ENCODE results near the gene PRDX2.

The PRDX2 gene

DNA sequence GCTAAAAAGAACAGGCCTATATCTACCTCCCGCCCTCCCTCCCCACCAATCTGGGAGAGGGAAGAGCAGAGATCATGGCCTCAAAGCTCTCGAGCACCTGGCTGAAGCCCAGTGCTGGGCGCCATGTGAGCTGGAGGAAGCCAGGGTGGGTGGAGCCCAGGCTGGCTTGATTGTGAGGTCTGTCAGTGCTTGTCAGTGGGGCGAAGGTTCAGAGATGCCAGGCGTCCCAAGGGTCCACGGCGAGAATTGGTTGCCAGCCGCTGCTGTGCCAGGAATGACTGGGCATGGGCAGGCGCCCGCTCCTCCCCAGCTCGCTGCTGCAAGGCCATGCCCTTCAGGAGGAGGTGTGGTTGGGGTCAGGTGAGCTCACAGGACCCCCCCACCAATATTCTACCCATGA is 38.5 kb downstream of the PRDX2 start:
- Histone ChIP-seq H3K27ac (ENCODE audit: low read length) (no peak overlapping the region), H3K36me3 (ENCODE audit: control insufficient read depth in 2 of 2, insufficient read depth in 2 of 2, low read length in 2 of 2) (peaks cover 0 to 5% of the 10 kb centered on the region in 2 donors)

DNA sequence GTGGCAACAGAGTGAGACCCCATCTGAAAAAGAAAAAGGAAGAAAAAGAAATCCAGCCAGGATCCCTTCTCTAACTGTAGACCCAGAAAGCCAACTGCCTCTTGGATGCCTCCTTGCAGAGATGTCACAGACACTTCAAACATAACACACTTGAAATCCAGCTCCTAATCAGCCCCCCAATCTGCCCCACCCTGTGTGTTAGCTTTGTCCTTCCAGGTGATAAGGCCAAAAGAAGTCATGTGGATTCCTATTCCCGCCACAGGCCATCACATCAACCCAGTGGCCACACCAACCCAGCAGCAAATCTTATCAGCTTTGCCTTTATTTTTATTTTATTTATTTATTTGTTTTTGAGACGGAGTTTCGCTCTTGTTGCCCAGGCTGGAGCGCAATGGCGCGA is 41.9 kb downstream of the PRDX2 start:
- no peaks in the 10 kb centered on the region for H3K27me3 ChIP-seq (ENCODE audit: control insufficient read depth in 1 of 2, insufficient read depth in 2 of 2, low read length in 2 of 2)
- no peak overlapping the region for H3K9ac ChIP-seq (ENCODE audit: low read length in 2 of 2)
- no peaks in the 10 kb centered on the region for H3K9me3 ChIP-seq (ENCODE audit: control insufficient read depth in 2 of 2, low read length in 2 of 2)
- H3K4me1 ChIP-seq (ENCODE audit: control insufficient read depth, insufficient read depth, low read length): peaks cover 9% of the 10 kb centered on the region
- no peak overlapping the region for H3K4me3 ChIP-seq (ENCODE audit: low read length in 2 of 2)
- no peak overlapping the region for H3K27ac ChIP-seq (ENCODE audit: low read length)
- H3K36me3 ChIP-seq (ENCODE audit: control insufficient read depth in 2 of 2, insufficient read depth in 2 of 2, low read length in 2 of 2): peaks cover 0 to 5% of the 10 kb centered on the region in 2 donors

More for the DNA sequence above, 38.5 kb downstream of the PRDX2 start:
- no peaks in the 10 kb centered on the region for H3K4me1 ChIP-seq (ENCODE audit: control insufficient read depth, insufficient read depth, low read length)
- no peak overlapping the region for H3K9ac ChIP-seq (ENCODE audit: low read length in 2 of 2)
- H3K27me3 ChIP-seq (ENCODE audit: control insufficient read depth in 1 of 2, insufficient read depth in 2 of 2, low read length in 2 of 2): no peaks in the 10 kb centered on the region
- no peak overlapping the region for H3K4me3 ChIP-seq (ENCODE audit: low read length in 2 of 2)
- no peaks in the 10 kb centered on the region for H3K9me3 ChIP-seq (ENCODE audit: control insufficient read depth in 2 of 2, low read length in 2 of 2)

DNA sequence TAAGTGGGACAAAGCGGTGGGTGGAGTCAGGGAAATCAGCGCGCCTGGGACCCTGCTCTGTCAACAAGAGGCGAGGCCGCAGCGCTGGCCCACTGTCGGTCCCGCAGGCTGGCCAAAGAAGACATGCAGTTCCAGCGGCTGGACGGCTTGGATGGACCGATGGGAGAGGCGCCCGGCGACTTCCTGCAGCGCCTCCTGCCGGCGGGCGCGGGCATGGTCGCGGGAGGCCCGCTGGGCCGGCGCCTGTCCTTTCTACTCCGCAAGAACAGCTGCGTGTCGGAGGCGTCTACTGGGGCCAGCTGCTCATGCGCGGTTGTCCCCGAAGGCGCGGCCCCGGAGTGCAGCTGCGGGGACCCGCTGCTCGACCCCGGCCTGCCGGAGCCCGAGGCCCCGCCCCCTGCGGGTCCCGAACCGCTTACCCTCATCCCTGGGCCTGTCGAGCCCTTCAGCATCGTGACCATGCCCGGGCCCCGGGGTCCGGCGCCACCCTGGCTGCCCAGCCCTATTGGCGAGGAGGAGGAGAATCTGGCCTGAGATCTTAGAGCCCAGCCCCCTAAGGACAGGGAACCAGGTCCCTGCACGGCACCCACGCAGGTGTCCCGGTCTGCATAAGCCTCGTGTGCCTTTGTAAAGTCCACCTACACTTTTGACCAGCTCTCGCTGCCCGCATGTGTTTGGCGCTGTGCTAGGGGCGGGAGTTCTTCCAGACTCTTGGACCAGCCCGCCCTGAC is 43.9 kb downstream of the PRDX2 start:
- Histone ChIP-seq H3K4me1 (ENCODE audit: control insufficient read depth, insufficient read depth, low read length) (peaks cover 9% of the 10 kb centered on the region), H3K27ac (ENCODE audit: low read length) (peak overlapping the region; percentile 41), H3K9me3 (ENCODE audit: control insufficient read depth in 2 of 2, low read length in 2 of 2) (no peaks in the 10 kb centered on the region), H3K4me3 (ENCODE audit: low read length in 2 of 2) (peak overlapping the region in 1 of 2 donors; percentile 66), H3K36me3 (ENCODE audit: control insufficient read depth in 2 of 2, insufficient read depth in 2 of 2, low read length in 2 of 2) (no peaks in the 10 kb centered on the region), H3K9ac (ENCODE audit: low read length in 2 of 2) (peak overlapping the region; percentile 29 to 45), H3K27me3 (ENCODE audit: control insufficient read depth in 1 of 2, insufficient read depth in 2 of 2, low read length in 2 of 2) (no peaks in the 10 kb centered on the region)

DNA sequence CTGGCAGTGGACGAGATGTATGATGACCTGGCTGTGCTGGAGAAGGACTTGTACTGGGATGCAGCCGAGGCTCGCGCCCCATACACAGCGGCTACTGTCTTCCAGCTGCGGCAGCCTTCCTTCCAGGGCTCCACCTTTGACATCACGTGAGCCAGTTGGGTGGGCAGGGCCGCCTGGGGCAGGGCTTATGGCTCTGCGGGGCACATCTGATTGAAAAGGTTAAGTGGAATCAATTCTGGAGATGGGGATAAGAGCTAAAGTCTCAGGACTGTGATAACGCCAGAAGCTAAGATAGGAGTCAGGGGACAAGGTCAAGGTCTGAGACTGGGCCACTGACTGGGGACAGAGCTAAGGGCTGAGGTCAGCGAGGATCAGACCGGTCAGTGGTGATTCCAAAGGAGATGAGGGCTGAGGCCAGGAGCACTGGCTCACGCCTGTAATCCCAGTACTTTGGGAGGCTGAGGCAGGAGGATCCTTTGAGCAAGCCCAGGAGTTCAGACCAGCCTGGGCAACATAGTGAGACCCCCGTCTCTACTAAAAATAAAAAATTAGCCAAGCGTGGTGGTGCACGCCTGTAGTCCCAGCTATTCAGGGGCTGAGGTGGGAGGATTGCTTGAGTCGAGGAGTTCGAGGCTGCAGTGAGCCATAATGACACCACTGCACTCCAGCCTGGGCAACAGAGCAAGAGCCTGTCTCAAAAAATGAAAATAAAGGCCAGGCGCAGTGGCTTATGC is 45.3 kb downstream of the PRDX2 start:
- H3K4me3 ChIP-seq (ENCODE audit: low read length in 2 of 2): no peak overlapping the region
- H3K27me3 ChIP-seq (ENCODE audit: control insufficient read depth in 1 of 2, insufficient read depth in 2 of 2, low read length in 2 of 2): peaks cover 3% of the 10 kb centered on the region in 2 donors

DNA sequence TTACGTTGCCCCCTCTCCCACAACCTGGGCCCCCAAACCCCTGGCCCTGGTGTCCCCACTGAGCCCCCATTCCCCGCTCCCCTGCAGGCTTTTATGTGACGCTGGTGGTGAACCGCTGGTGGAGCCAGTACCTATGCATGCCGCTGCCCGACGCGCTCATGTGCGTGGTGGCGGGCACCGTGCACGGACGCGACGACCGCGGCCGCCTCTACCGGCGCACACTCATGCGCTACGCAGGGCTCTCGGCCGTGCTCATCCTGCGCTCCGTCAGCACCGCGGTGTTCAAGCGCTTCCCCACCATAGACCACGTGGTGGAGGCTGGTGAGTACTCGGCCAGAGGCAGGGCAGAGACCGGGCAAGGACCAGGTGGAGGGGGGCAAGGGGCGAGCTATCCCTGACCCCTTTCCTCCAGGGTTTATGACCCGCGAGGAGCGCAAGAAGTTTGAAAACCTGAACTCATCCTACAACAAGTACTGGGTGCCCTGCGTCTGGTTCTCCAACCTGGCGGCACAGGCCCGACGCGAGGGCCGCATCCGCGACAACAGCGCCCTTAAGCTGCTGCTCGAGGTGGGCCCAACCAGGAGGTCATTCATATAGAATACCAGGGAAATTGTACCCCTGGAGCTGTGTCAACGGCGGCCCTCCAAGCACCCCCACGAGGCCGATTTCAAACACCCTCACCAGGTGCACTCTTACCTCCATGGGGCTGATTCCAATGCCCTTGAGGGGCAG is 47.0 kb downstream of the PRDX2 start:
- no peaks in the 10 kb centered on the region for H3K36me3 ChIP-seq (ENCODE audit: control insufficient read depth in 2 of 2, insufficient read depth in 2 of 2, low read length in 2 of 2)
- H3K9me3 ChIP-seq (ENCODE audit: control insufficient read depth in 2 of 2, low read length in 2 of 2): no peaks in the 10 kb centered on the region
- H3K4me1 ChIP-seq (ENCODE audit: control insufficient read depth, insufficient read depth, low read length): peaks cover 9% of the 10 kb centered on the region
- no peak overlapping the region for H3K4me3 ChIP-seq (ENCODE audit: low read length in 2 of 2)
- no peak overlapping the region for H3K27ac ChIP-seq (ENCODE audit: low read length)
- H3K27me3 ChIP-seq (ENCODE audit: control insufficient read depth in 1 of 2, insufficient read depth in 2 of 2, low read length in 2 of 2): peaks cover 7 to 8% of the 10 kb centered on the region in 2 donors
- H3K9ac ChIP-seq (ENCODE audit: low read length in 2 of 2): no peak overlapping the region

More for the DNA sequence above, 45.3 kb downstream of the PRDX2 start:
- Histone ChIP-seq H3K36me3 (ENCODE audit: control insufficient read depth in 2 of 2, insufficient read depth in 2 of 2, low read length in 2 of 2) (no peaks in the 10 kb centered on the region), H3K4me1 (ENCODE audit: control insufficient read depth, insufficient read depth, low read length) (peaks cover 9% of the 10 kb centered on the region), H3K9ac (ENCODE audit: low read length in 2 of 2) (no peak overlapping the region), H3K9me3 (ENCODE audit: control insufficient read depth in 2 of 2, low read length in 2 of 2) (no peaks in the 10 kb centered on the region), H3K27ac (ENCODE audit: low read length) (no peak overlapping the region)

DNA sequence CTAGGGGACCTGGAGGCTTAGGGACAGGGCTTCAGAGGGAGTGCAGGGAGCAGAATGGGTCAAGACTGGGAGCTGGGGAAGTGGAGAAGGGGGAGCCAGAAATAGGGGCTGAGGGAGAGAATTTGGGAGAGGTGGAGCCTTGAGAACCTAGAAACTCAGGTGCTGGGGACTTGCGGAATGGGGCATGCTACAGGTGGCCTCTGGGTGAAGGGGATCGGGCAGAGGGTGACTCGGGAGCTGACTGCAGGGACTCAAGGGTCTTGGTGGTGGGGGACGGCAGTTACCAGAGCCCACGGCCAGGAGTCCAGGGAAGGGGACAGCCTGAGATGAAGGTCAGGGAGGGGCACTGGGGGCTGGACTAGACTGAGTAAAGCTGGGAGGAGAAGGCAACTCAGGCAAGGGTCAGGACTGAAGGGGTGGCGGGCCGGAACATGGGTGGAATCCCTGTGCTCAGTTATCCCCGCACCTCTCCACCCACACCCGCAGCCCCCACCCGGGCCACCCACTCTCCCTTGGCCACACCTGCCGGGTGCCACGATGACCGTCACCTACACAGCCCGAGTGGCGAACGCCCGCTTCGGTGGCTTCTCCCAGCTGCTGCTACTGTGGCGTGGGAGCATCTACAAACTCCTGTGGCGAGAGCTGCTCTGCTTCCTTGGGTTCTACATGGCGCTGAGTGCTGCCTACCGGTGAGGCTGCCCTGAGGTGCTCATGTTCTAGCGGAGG is 49.4 kb downstream of the PRDX2 start:
- peaks cover under 1% of the 10 kb centered on the region for H3K4me1 ChIP-seq (ENCODE audit: control insufficient read depth, insufficient read depth, low read length)
- no peak overlapping the region for H3K9ac ChIP-seq (ENCODE audit: low read length in 2 of 2)
- H3K36me3 ChIP-seq (ENCODE audit: control insufficient read depth in 2 of 2, insufficient read depth in 2 of 2, low read length in 2 of 2): peaks cover 7 to 8% of the 10 kb centered on the region in 2 donors
- peaks cover 0 to 7% of the 10 kb centered on the region in 2 donors for H3K9me3 ChIP-seq (ENCODE audit: control insufficient read depth in 2 of 2, low read length in 2 of 2)
- H3K27me3 ChIP-seq (ENCODE audit: control insufficient read depth in 1 of 2, insufficient read depth in 2 of 2, low read length in 2 of 2): peaks cover 7 to 13% of the 10 kb centered on the region in 2 donors
- H3K27ac ChIP-seq (ENCODE audit: low read length): no peak overlapping the region
- H3K4me3 ChIP-seq (ENCODE audit: low read length in 2 of 2): no peak overlapping the region

DNA sequence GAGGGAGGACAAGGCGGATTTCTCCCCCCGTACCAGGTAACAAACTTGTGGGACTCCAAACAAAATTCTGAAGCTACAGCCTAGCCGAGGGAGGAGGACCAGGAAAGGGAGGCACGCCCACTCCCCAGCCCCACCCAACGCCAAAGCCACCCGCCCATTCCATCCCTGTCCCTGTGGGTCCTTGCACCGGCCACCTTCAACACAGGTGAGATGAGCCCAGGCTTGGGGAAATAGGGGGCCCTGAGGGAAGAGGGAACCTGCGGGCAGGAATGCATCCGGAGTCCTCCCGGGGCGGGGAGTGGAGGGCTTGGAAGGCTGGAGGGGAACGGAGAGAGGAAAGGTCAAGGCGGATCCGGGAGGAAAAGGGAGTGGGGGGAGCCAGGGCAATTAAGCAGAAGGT is 50.0 kb downstream of the PRDX2 start, which contains the start of gene BEST2:
TSS of gene BEST2 (plus strand) at position 157 of the 400 bp plus-strand sequence. CDS start 802 bp downstream, outside the sequence.
- peaks cover 0 to 8% of the 10 kb centered on the region in 2 donors for H3K9me3 ChIP-seq (ENCODE audit: control insufficient read depth in 2 of 2, low read length in 2 of 2)
- H3K27ac ChIP-seq (ENCODE audit: low read length): no peak within 1 kb of the TSS
- no peaks in the 10 kb centered on the region for H3K4me1 ChIP-seq (ENCODE audit: control insufficient read depth, insufficient read depth, low read length)
- H3K27me3 ChIP-seq (ENCODE audit: control insufficient read depth in 1 of 2, insufficient read depth in 2 of 2, low read length in 2 of 2): peaks cover 7 to 13% of the 10 kb centered on the region in 2 donors
- no peak within 1 kb of the TSS for H3K4me3 ChIP-seq (ENCODE audit: low read length in 2 of 2)
- peaks cover 10 to 11% of the 10 kb centered on the region in 2 donors for H3K36me3 ChIP-seq (ENCODE audit: control insufficient read depth in 2 of 2, insufficient read depth in 2 of 2, low read length in 2 of 2)
- H3K9ac ChIP-seq (ENCODE audit: low read length in 2 of 2): no peak within 1 kb of the TSS

DNA sequence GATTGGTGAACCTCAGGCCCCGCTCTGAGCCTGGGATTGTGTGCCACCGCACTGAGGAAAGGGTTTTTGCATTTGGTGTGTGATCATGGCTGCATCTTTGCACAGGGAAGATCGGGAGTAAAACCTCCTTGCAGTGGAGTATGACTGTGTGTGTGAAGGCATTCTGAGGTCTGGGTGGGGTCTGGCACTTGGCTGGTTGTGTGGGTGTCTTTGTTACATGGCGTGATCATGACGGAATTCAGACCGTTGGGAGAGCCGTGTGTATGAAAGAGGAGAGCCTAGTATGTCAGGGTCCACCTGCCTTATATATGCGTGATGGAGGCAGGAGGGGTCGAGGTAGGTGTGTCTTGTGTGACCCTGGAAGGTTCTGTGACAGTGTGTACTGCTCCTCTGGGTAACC is 50.7 kb downstream of the PRDX2 start:
- Histone ChIP-seq H3K27ac (ENCODE audit: low read length) (no peak overlapping the region), H3K36me3 (ENCODE audit: control insufficient read depth in 2 of 2, insufficient read depth in 2 of 2, low read length in 2 of 2) (peaks cover 12 to 13% of the 10 kb centered on the region in 2 donors), H3K4me1 (ENCODE audit: control insufficient read depth, insufficient read depth, low read length) (no peaks in the 10 kb centered on the region), H3K27me3 (ENCODE audit: control insufficient read depth in 1 of 2, insufficient read depth in 2 of 2, low read length in 2 of 2) (peaks cover 7 to 13% of the 10 kb centered on the region in 2 donors), H3K4me3 (ENCODE audit: low read length in 2 of 2) (no peak overlapping the region), H3K9me3 (ENCODE audit: control insufficient read depth in 2 of 2, low read length in 2 of 2) (peaks cover 0 to 8% of the 10 kb centered on the region in 2 donors), H3K9ac (ENCODE audit: low read length in 2 of 2) (no peak overlapping the region)

DNA sequence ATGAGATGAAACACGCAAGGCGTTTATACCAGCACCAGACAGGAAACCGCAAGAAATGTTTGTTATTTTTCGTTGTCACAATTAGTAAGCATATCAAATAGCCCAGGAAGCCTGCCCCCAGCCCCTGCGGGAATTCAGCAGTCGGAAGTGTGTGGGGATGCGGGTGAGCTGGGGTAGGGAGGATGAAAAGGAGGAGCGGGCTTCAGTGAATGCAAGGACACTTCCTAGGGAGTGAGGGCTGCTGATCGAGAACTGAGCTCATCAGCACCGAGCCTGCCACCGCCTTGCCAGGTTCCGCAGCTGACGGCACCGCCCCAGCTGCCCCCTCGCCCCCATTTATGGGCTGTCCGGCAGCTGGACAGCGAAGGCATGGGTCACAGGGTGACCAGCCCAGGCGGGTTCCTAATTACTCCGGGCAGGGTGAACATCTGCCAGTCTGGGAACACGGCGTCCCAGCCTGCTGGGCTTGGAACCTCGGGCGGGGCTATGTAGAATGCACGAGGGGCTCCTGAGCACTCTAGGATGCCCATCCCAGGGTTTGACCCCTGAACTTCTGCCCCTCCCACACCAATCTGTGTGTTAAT is 51.6 kb downstream of the PRDX2 start:
- H3K4me3 ChIP-seq (ENCODE audit: low read length in 2 of 2): no peak overlapping the region
- peaks cover 7 to 13% of the 10 kb centered on the region in 2 donors for H3K27me3 ChIP-seq (ENCODE audit: control insufficient read depth in 1 of 2, insufficient read depth in 2 of 2, low read length in 2 of 2)
- H3K9me3 ChIP-seq (ENCODE audit: control insufficient read depth in 2 of 2, low read length in 2 of 2): peaks cover 0 to 8% of the 10 kb centered on the region in 2 donors
- no peaks in the 10 kb centered on the region for H3K4me1 ChIP-seq (ENCODE audit: control insufficient read depth, insufficient read depth, low read length)
- H3K9ac ChIP-seq (ENCODE audit: low read length in 2 of 2): no peak overlapping the region
- H3K36me3 ChIP-seq (ENCODE audit: control insufficient read depth in 2 of 2, insufficient read depth in 2 of 2, low read length in 2 of 2): peaks cover 16 to 17% of the 10 kb centered on the region in 2 donors
- no peak overlapping the region for H3K27ac ChIP-seq (ENCODE audit: low read length)

DNA sequence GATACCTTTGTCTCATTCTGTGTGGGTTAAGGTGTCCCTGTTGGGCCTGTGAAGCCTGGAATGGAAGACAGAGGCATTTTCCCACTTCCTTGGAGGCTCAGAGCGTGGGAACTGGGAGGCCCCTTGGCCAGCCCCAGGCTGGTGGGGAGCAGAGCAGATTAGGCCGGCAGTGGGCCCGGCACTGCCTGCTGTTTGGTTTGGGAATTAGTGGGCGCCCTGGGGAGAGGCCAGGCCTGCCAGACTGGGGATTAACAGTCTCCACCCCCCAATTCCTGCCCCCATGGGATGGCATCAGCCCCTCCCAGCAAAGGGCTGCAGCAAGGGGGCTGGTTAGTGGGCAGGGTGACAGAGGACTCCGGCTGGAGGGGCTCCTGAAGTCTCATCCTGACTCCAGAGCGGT is 53.1 kb downstream of the PRDX2 start:
- Histone ChIP-seq H3K27me3 (ENCODE audit: control insufficient read depth in 1 of 2, insufficient read depth in 2 of 2, low read length in 2 of 2) (peaks cover 7 to 13% of the 10 kb centered on the region in 2 donors), H3K36me3 (ENCODE audit: control insufficient read depth in 2 of 2, insufficient read depth in 2 of 2, low read length in 2 of 2) (peaks cover 21 to 23% of the 10 kb centered on the region in 2 donors), H3K9me3 (ENCODE audit: control insufficient read depth in 2 of 2, low read length in 2 of 2) (peaks cover 0 to 8% of the 10 kb centered on the region in 2 donors), H3K27ac (ENCODE audit: low read length) (no peak overlapping the region), H3K4me1 (ENCODE audit: control insufficient read depth, insufficient read depth, low read length) (no peaks in the 10 kb centered on the region), H3K9ac (ENCODE audit: low read length in 2 of 2) (no peak overlapping the region), H3K4me3 (ENCODE audit: low read length in 2 of 2) (no peak overlapping the region)

Measured in stomach smooth muscle (tissue), 2 donors.